Small intestine (tissue), 7 donors: ENCODE results near the gene NAALADL2. TPM values are rescaled to one million over a fixed set of nuclear protein-coding genes. Genes with fewer than 3 reads are reported as not detected.

Source experiments
- DNase-seq, 2 donors: peaks; one replicate each; pipeline versions ENCODE4 v3.0.0 to v3.0.0-alpha.2; 2013
- FAIRE-seq: peaks from 2 replicates; lab custom pipeline; 2012; peaks lifted over from hg19 to GRCh38; lab: Jason Lieb, UNC
- H3K27ac ChIP-seq, 3 donors: one replicate each; pipeline ENCODE4 v1.5.1; 2013; ENCODE audit warnings: low read length in 2 of 3, mild to moderate bottlenecking in 2 of 3, control low read depth in 1 of 3, inconsistent platforms in 1 of 3, low read depth in 1 of 3, moderate library complexity in 1 of 3
- H3K27me3 ChIP-seq, 3 donors: one replicate each; pipeline ENCODE4 v1.6.1; 2013; ENCODE audit warnings: low read length in 3 of 3, inconsistent platforms in 1 of 3; ENCODE audit not compliant: control insufficient read depth in 3 of 3, insufficient read depth in 3 of 3
- H3K36me3 ChIP-seq, 3 donors: one replicate each; pipeline ENCODE4 v1.6.1; 2013; ENCODE audit warnings: low read length in 3 of 3, inconsistent platforms in 1 of 3, low read depth in 1 of 3, mild to moderate bottlenecking in 1 of 3, moderate library complexity in 1 of 3; ENCODE audit not compliant: control insufficient read depth in 3 of 3, insufficient read depth in 2 of 3
- H3K4me1 ChIP-seq, 3 donors: one replicate each; pipeline ENCODE4 v1.6.1; 2013; ENCODE audit warnings: low read length in 2 of 3, inconsistent platforms in 1 of 3, low read depth in 1 of 3, mild to moderate bottlenecking in 1 of 3, moderate library complexity in 1 of 3; ENCODE audit not compliant: control insufficient read depth in 3 of 3, insufficient read depth in 2 of 3
- H3K4me3 ChIP-seq, 3 donors: one replicate each; pipeline ENCODE4 v1.5.1; 2013; ENCODE audit warnings: low read length in 3 of 3, control low read depth in 1 of 3, inconsistent platforms in 1 of 3, low read depth in 1 of 3, mild to moderate bottlenecking in 1 of 3, moderate library complexity in 1 of 3
- H3K9me3 ChIP-seq, 2 donors: one replicate each; pipeline ENCODE4 v1.6.1; 2013; ENCODE audit warnings: low read depth in 1 of 2, low read length in 1 of 2; ENCODE audit not compliant: control insufficient read depth in 2 of 2, insufficient read depth in 1 of 2
- WGBS, 3 donors: extraction: QIAGEN DNeasy Blood & Tissue Kit; methylation state at CpG; one replicate each; pipeline ENCODE4 v1.1.7; 2013; 5-methylcytosine and 5-hydroxymethylcytosine counted together
- polyA plus RNA-seq, 4 donors: library from polyadenylated mRNA; stranded (reverse) in 3 of 4; unstranded in 1 of 4; fragments of 200-250 nt in 3 of 4; fragments of 120-200 nt in 1 of 4; gene quantifications; one replicate each; pipeline versions ENCODE4 v1.2.1 to v1.2.3, GENCODE V29; 2013
- donor health status: healthy with polysubstance abuse.
- donor health status: control.
- donor health status: control.
- donor health status: Bipolar disorder and iron deficiency.
- donor health status: healthy.

The NAALADL2 gene
- polyA plus RNA-seq, 4 donors = 0.22 to 7.8 (median 0.70) TPM

- FAIRE-seq (peak; percentile 41), DNase-seq (peak in 1 of 2 donors; percentile 46)
- Histone ChIP-seq H3K27me3 (no peaks in the 10 kb centered on the region), H3K27ac (no peak overlapping the region), H3K4me1 (no peaks in the 10 kb centered on the region), H3K9me3 (no peaks in the 10 kb centered on the region), H3K4me3 (no peak overlapping the region), H3K36me3 (no peaks in the 10 kb centered on the region)
- 9 to 44% (median 15%) methylated on average over 1 of the region's 1 CpG for WGBS, 3 donors
Measured at GRCh38 chr3:175179055-175179454, 319.9 kb downstream of the NAALADL2 start.

- Histone ChIP-seq H3K4me3 (no peak overlapping the region), H3K9me3 (peaks cover 2 to 8% of the 10 kb centered on the region in 2 donors), H3K27me3 (no peaks in the 10 kb centered on the region), H3K36me3 (no peaks in the 10 kb centered on the region), H3K4me1 (no peaks in the 10 kb centered on the region), H3K27ac (no peak overlapping the region)
- FAIRE-seq (no peak), DNase-seq (no peak)
- WGBS, 3 donors = 85 to 91% (median 87%) methylated on average over 3 of the region's 3 CpGs
Measured at GRCh38 chr3:175184392-175184791, 325.3 kb downstream of the NAALADL2 start.

GRCh38 chr3:175185903-175186302 is 326.8 kb downstream of the NAALADL2 start:
- no peak overlapping the region for H3K4me3 ChIP-seq
- FAIRE-seq = no peak
- H3K9me3 ChIP-seq = peaks cover 2 to 8% of the 10 kb centered on the region in 2 donors
- H3K4me1 ChIP-seq = no peaks in the 10 kb centered on the region
- DNase-seq = no peak
- no peaks in the 10 kb centered on the region for H3K27me3 ChIP-seq
- no peaks in the 10 kb centered on the region for H3K36me3 ChIP-seq
- no peak overlapping the region for H3K27ac ChIP-seq
- WGBS, 3 donors = 93 to 97% (median 97%) methylated on average over 1 of the region's 1 CpG

GRCh38 chr3:175186511-175186910 is 327.4 kb downstream of the NAALADL2 start:
- no peak for DNase-seq
- 74 to 92% (median 77%) methylated on average over 3 of the region's 3 CpGs for WGBS, 3 donors
- Histone ChIP-seq H3K4me1 (no peaks in the 10 kb centered on the region), H3K36me3 (no peaks in the 10 kb centered on the region), H3K9me3 (peaks cover 2 to 8% of the 10 kb centered on the region in 2 donors), H3K4me3 (no peak overlapping the region), H3K27ac (no peak overlapping the region), H3K27me3 (no peaks in the 10 kb centered on the region)
- FAIRE-seq = no peak

- FAIRE-seq (no peak), DNase-seq (no peak)
- no peaks in the 10 kb centered on the region for H3K4me1 ChIP-seq
- 70 to 92% (median 80%) methylated on average over 2 of the region's 2 CpGs for WGBS, 3 donors
- H3K9me3 ChIP-seq = peaks cover 2 to 8% of the 10 kb centered on the region in 2 donors
- H3K27ac ChIP-seq = no peak overlapping the region
- no peaks in the 10 kb centered on the region for H3K36me3 ChIP-seq
- no peak overlapping the region for H3K4me3 ChIP-seq
- no peaks in the 10 kb centered on the region for H3K27me3 ChIP-seq
Measured at GRCh38 chr3:175187586-175187985, 328.5 kb downstream of the NAALADL2 start.

GRCh38 chr3:175192536-175192935 is 333.4 kb downstream of the NAALADL2 start:
- Histone ChIP-seq H3K27me3 (no peaks in the 10 kb centered on the region), H3K27ac (no peak overlapping the region), H3K9me3 (peaks cover 2 to 8% of the 10 kb centered on the region in 2 donors), H3K4me3 (no peak overlapping the region), H3K36me3 (no peaks in the 10 kb centered on the region), H3K4me1 (no peaks in the 10 kb centered on the region)
- no peak for DNase-seq
- no peak for FAIRE-seq
- WGBS, 3 donors = 69 to 73% (median 72%) methylated on average over 3 of the region's 3 CpGs

- FAIRE-seq (peak; percentile 70), DNase-seq (no peak)
- H3K27ac ChIP-seq = no peak overlapping the region
- no peaks in the 10 kb centered on the region for H3K4me1 ChIP-seq
- no peak overlapping the region for H3K4me3 ChIP-seq
- H3K27me3 ChIP-seq = no peaks in the 10 kb centered on the region
- WGBS, 3 donors = 70 to 86% (median 72%) methylated on average over 4 of the region's 4 CpGs
- no peaks in the 10 kb centered on the region for H3K9me3 ChIP-seq
- no peaks in the 10 kb centered on the region for H3K36me3 ChIP-seq
Measured at GRCh38 chr3:175193815-175194518, 334.8 kb downstream of the NAALADL2 start.

GRCh38 chr3:175198991-175199783 is 340.1 kb downstream of the NAALADL2 start:
- Histone ChIP-seq H3K27ac (no peak overlapping the region), H3K9me3 (peaks cover 0 to 8% of the 10 kb centered on the region in 2 donors), H3K4me3 (no peak overlapping the region), H3K4me1 (no peaks in the 10 kb centered on the region), H3K36me3 (peaks cover 0 to 5% (median 0%) of the 10 kb centered on the region in 3 donors), H3K27me3 (no peaks in the 10 kb centered on the region)
- FAIRE-seq (no peak), DNase-seq (no peak)
- WGBS, 3 donors = 88 to 91% (median 90%) methylated on average over 7 of the region's 7 CpGs
